Parathyroid adenoma (tissue), 2 donors: ENCODE measurements around the gene TSPAN5.

ENCODE experiments used
- H2AFZ ChIP-seq: fragments of 300-600 bp; sonication (generic); one replicate; pipeline ENCODE4 v1.7.0; 2017; ENCODE audit warnings: antibody characterized with exemption, mild to moderate bottlenecking
- H3K27ac ChIP-seq: fragments of 300-600 bp; sonication (generic); one replicate; pipeline ENCODE4 v1.7.0; 2017
- H3K27me3 ChIP-seq: fragments of 300-600 bp; sonication (generic); one replicate; pipeline ENCODE4 v1.7.0; 2017; ENCODE audit warnings: low read length; ENCODE audit not compliant: control insufficient read depth, insufficient read depth
- H3K36me3 ChIP-seq: fragments of 300-600 bp; sonication (generic); one replicate; pipeline ENCODE4 v1.7.0; 2017; ENCODE audit warnings: low read length; ENCODE audit not compliant: control insufficient read depth, insufficient read depth
- H3K4me1 ChIP-seq: fragments of 300-600 bp; sonication (generic); one replicate; pipeline ENCODE4 v1.7.0; 2017; ENCODE audit warnings: control low read depth
- H3K4me2 ChIP-seq: fragments of 300-600 bp; sonication (generic); one replicate; pipeline ENCODE4 v1.7.0; 2017; ENCODE audit warnings: low read length
- H3K4me3 ChIP-seq: fragments of 300-600 bp; sonication (generic); one replicate; pipeline ENCODE4 v1.7.0; 2017; ENCODE audit warnings: low read depth, low read length
- H3K79me2 ChIP-seq: fragments of 300-600 bp; sonication (generic); one replicate; pipeline ENCODE4 v1.7.0; 2017; ENCODE audit warnings: control low read depth
- H3K9ac ChIP-seq: fragments of 300-600 bp; sonication (generic); one replicate; pipeline ENCODE4 v1.7.0; 2017; ENCODE audit warnings: mild to moderate bottlenecking
- H3K9me3 ChIP-seq: fragments of 300-600 bp; sonication (generic); one replicate; pipeline ENCODE4 v1.7.0; 2017; ENCODE audit warnings: low read length; ENCODE audit not compliant: control insufficient read depth
- TF ChIP-seq, protein P1 (sequence below): fragments of 300-600 bp; sonication (generic); IDR thresholded peaks from one replicate; pipeline ENCODE4 v1.7.0; 2017; ENCODE audit warnings: antibody characterized with exemption, mild to moderate bottlenecking
- donor health status: primary hyperparathyroidism.

The TSPAN5 gene

DNA sequence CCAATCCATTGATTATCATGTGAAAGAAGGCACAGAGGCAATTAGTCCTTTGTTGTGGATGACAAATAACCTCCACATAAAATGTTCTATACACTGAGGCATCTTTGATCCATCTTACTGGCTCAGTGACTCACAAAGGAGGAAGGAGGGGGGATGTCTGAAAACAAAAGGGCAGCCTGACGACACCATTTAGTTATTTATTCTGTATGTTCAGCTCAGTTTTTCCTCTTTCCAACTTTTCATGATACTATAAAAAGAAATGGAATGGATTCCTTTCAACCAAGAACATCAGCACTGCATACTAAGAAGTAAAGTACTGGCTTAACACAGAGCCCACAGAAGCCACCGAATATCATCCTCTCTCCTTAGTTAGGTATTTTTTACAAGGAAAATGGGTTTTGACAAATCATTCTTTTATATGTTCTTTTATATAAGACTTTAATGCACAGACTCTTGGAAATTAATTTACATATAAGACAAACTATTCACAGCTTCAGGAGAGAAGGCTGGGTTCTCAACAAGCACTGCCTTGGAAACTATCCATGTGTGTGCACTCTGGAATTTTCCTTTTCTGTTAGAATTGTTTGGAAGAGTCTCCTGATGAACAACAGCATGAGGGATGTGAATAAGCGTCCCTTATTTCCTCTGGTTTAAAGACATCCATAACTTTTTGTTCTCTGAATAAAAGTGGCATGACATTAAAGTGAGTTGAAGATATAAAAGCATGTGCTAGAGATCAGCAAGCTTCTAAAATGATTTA, 135.6 kb downstream of the TSPAN5 start:
- peaks cover 4% of the 10 kb centered on the region for H3K4me1 ChIP-seq
- H2AFZ ChIP-seq: no peak overlapping the region
- TF ChIP-seq, protein P1, sequence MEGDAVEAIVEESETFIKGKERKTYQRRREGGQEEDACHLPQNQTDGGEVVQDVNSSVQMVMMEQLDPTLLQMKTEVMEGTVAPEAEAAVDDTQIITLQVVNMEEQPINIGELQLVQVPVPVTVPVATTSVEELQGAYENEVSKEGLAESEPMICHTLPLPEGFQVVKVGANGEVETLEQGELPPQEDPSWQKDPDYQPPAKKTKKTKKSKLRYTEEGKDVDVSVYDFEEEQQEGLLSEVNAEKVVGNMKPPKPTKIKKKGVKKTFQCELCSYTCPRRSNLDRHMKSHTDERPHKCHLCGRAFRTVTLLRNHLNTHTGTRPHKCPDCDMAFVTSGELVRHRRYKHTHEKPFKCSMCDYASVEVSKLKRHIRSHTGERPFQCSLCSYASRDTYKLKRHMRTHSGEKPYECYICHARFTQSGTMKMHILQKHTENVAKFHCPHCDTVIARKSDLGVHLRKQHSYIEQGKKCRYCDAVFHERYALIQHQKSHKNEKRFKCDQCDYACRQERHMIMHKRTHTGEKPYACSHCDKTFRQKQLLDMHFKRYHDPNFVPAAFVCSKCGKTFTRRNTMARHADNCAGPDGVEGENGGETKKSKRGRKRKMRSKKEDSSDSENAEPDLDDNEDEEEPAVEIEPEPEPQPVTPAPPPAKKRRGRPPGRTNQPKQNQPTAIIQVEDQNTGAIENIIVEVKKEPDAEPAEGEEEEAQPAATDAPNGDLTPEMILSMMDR: no peak
- no peak overlapping the region for H3K4me2 ChIP-seq
- H3K4me3 ChIP-seq: no peak overlapping the region
- H3K79me2 ChIP-seq: no peaks in the 10 kb centered on the region
- no peaks in the 10 kb centered on the region for H3K36me3 ChIP-seq
- no peaks in the 10 kb centered on the region for H3K9me3 ChIP-seq
- H3K27me3 ChIP-seq: no peaks in the 10 kb centered on the region
- H3K27ac ChIP-seq: no peak overlapping the region
- no peak overlapping the region for H3K9ac ChIP-seq

DNA sequence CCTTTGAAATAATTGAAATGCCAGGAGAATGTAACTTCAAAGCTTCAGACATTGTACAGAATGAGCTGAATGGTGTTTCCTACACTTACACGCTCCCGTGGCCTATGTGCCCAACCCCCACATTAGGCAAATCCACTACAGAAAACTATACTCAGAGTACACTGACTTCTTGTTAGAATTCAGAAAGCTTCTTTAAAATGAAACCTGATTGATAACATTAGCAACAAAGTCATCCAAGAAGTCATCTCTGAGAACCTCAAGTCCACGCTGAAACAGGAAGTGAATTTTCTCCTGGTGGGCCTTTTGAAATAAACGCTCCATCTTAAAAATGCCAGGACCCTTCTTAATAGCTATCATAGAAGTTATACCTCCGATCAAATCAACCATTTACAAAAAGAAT, 136.3 kb downstream of the TSPAN5 start:
- TF ChIP-seq, protein P1: no peak
- Histone ChIP-seq H3K4me1 (peaks cover 4% of the 10 kb centered on the region), H3K36me3 (no peaks in the 10 kb centered on the region), H3K4me2 (no peak overlapping the region), H2AFZ (no peak overlapping the region), H3K4me3 (no peak overlapping the region), H3K9me3 (no peaks in the 10 kb centered on the region), H3K27ac (no peak overlapping the region), H3K9ac (no peak overlapping the region), H3K27me3 (no peaks in the 10 kb centered on the region), H3K79me2 (no peaks in the 10 kb centered on the region)

DNA sequence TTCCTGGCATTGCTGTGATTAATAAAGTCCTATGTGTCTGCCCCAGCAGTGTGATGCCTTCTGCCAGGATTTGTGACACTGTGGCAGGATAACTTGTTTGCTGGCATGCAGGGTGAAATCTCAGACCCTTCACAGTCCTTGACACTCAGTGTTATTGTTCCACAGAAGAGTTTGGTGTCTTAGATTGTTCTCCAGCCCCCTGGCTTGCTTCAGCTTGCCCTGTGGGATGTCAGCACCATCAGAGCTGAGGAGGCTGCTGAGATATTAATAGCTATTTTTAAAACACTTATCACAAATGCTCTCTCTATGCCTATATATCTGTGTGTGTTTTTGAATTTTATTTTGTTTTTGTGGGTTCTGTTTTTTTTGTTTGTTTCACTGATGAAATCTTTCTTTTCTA, 136.9 kb downstream of the TSPAN5 start:
- Histone ChIP-seq H3K4me2 (no peak overlapping the region), H3K79me2 (no peaks in the 10 kb centered on the region), H3K4me3 (no peak overlapping the region), H3K9ac (no peak overlapping the region), H3K9me3 (no peaks in the 10 kb centered on the region), H3K4me1 (peaks cover 4% of the 10 kb centered on the region), H3K27ac (no peak overlapping the region), H3K36me3 (no peaks in the 10 kb centered on the region), H3K27me3 (no peaks in the 10 kb centered on the region), H2AFZ (no peak overlapping the region)
- TF ChIP-seq, protein P1: no peak

DNA sequence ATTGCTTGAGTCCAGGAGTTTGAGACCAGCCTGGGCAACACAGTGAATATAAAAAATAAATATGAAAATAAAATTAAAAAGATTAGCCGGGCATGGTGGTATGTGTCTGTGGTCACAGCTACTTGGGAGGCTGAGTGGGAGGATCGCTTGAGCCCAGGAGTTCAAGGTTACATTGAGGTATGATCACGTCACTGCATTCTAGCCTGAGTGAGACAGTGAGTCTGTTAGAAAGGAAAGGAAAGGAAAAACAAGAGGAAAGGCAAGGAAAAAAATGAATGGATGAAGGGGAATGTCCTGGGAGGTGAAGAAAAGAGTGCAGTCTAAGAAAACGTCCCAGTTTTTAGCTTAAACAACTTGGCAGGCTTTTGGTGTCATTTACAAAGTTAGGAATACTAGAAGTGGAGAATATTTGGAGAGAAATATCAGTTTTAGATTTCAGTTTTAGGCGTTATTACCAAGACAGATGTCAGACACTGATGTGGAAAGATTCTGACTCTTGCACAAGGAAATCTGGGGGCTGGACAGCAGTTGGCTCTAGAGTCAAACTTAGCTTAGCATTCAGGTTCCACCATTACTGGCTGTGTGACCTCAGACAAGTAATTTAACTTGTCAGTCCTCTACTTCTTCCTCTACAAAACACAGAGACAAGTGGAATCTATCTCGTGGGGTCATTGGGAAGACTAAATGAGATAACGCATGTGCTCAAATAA, 139.0 kb downstream of the TSPAN5 start:
- no peaks in the 10 kb centered on the region for H3K36me3 ChIP-seq
- TF ChIP-seq, protein P1: no peak
- H3K9me3 ChIP-seq: no peaks in the 10 kb centered on the region
- no peak overlapping the region for H2AFZ ChIP-seq
- H3K4me1 ChIP-seq: peaks cover 4% of the 10 kb centered on the region
- no peak overlapping the region for H3K4me3 ChIP-seq
- H3K79me2 ChIP-seq: no peaks in the 10 kb centered on the region
- H3K27ac ChIP-seq: no peak overlapping the region
- no peak overlapping the region for H3K9ac ChIP-seq
- H3K4me2 ChIP-seq: no peak overlapping the region
- H3K27me3 ChIP-seq: no peaks in the 10 kb centered on the region
